ENCODE results near the gene PKP4. TPM values are rescaled to one million over a fixed set of nuclear protein-coding genes. Genes with fewer than 3 reads are reported as not detected.

The PKP4 gene
- total and polyA plus RNA-seq, 2 of the 8 experiments (the other 6 are each of a cell fraction or from before 2014, with no cell fraction given) = 48.2 to 88.0 TPM

GRCh38 chr2:158637357-158637756 is 180.6 kb downstream of the PKP4 start (continued):
- no peak for TF ChIP-seq CHD7 (IDR thresholded peaks at IDR 0.05; ENCODE audit: insufficient replicate concordance, low read length)
- TF ChIP-seq EZH2 (IDR thresholded peaks at IDR 0.05; ENCODE audit: low read depth, low read length, severe bottlenecking) = no peak
